H1 (cell line): ENCODE data around the gene WDR74. TPM values are rescaled to one million over a fixed set of nuclear protein-coding genes. Genes with fewer than 3 reads are reported as not detected.

Experiments used
- microRNA-seq, 2 experiments: library from miRNA; unstranded; fragments of <30 nt; microRNA quantifications; one replicate each; pipeline versions ENCODE4 to v1.2.0, GENCODE V29; 2016 to 2020; ENCODE audit warnings: borderline microRNAs expressed in 2 of 2, borderline number of aligned reads in 2 of 2, borderline replicate concordance in 1 of 2
- polyA plus RNA-seq, 7 experiments: library from polyadenylated mRNA; depleted of rRNA in 3 of 7; stranded (reverse) in 5 of 7; unstranded in 2 of 7; fragments of >200 nt in 5 of 7; fragments of 200-250 nt in 2 of 7; gene quantifications; 1 replicate in 5 of 7; 2 replicates in 1 of 7; 4 replicates in 1 of 7; pipeline versions ENCODE4 v1.2.1 to v1.2.3, GENCODE V29; 2011 to 2013; ENCODE audit warnings: missing spikeins in 2 of 7, mixed read lengths in 2 of 7
- small RNA-seq: library from polyadenylated mRNA; stranded (forward); fragments of <200 nt; extraction: miRNeasy Mini kit (QIAGEN cat#:217004); gene quantifications from one replicate; pipeline ENCODE3, GENCODE V24; 2013; ENCODE audit not compliant: insufficient read depth
- total RNA-seq: library from RNA; stranded (reverse); fragmentation: NEBNext Ultra II Directional; extraction: Animal tissue kit (Norgen Biotek cat#: 25700); gene quantifications from 2 replicates; pipeline ENCODE4 v1.2.1, GENCODE V29; 2021

WDR74 gene
- total and polyA plus RNA-seq, 2 of the 8 experiments (the other 6 are each of a cell fraction or from before 2014, with no cell fraction given) = 93.6 to 97.0 TPM

Small RNA genes lying within 50 kb of the gene (microRNA-seq; reads per million reads assigned to microRNA genes)
- 0 reads per million in 2 experiments for gene MIR6514
- gene MIR6748 = 0 reads per million in 2 experiments

Small RNA genes lying within 50 kb of the gene (small RNA-seq; reads per million reads assigned to genes)
- gene MIR6514 (2.4 reads per million, percentile 26 among the genes with 10 or more reads in this experiment), gene RF00099 (not detected), gene RNU6-118P (not detected), gene SNORD22 (not detected), gene SNORD26 (not detected), gene SNORD27 (not detected), gene SNORD28 (not detected), gene SNORD30 (429 reads per million, percentile 99 among the genes with 10 or more reads in this experiment)

Other genes with a start within 250 kb of the WDR74 start
- 24.6 and 31.5 TPM in 2 replicates for gene TUT1, start 248.1 kb downstream of the WDR74 start, total RNA-seq
- 17.8 and 26.2 TPM in 2 replicates for gene TUT1, start 248.1 kb downstream of the WDR74 start, polyA plus RNA-seq (2011; rRNA removed)
- 114 and 117 TPM in 2 replicates for gene MTA2, start 237.7 kb downstream of the WDR74 start, total RNA-seq
- 25.7 and 32.2 TPM in 2 replicates for gene MTA2, start 237.7 kb downstream of the WDR74 start, polyA plus RNA-seq (2011; rRNA removed)
- 29.9 and 31.2 TPM in 2 replicates for gene EML3, start 226.8 kb downstream of the WDR74 start, total RNA-seq
- 19.2 and 30.1 TPM in 2 replicates for gene EML3, start 226.8 kb downstream of the WDR74 start, polyA plus RNA-seq (2011; rRNA removed)
- gene ROM1, start 226.3 kb downstream of the WDR74 start, total RNA-seq = 0.55 and 2.2 TPM in 2 replicates
- 0.86 and 0.91 TPM in 2 replicates for gene ROM1, start 226.3 kb downstream of the WDR74 start, polyA plus RNA-seq (2011; rRNA removed)
- 28.0 and 34.5 TPM in 2 replicates for gene B3GAT3, start 217.6 kb downstream of the WDR74 start, total RNA-seq
- gene B3GAT3, start 217.6 kb downstream of the WDR74 start, polyA plus RNA-seq (2011; rRNA removed) = 39.0 and 57.7 TPM in 2 replicates
- 326 and 330 TPM in 2 replicates for gene GANAB, start 193.0 kb downstream of the WDR74 start, total RNA-seq
- 289 and 297 TPM in 2 replicates for gene GANAB, start 193.0 kb downstream of the WDR74 start, polyA plus RNA-seq (2011; rRNA removed)
- 29.3 and 30.1 TPM in 2 replicates for gene INTS5, start 186.3 kb downstream of the WDR74 start, total RNA-seq
- 23.6 and 30.3 TPM in 2 replicates for gene INTS5, start 186.3 kb downstream of the WDR74 start, polyA plus RNA-seq (2011; rRNA removed)
- 171 and 173 TPM in 2 replicates for gene C11orf98, start 174.4 kb downstream of the WDR74 start, total RNA-seq
- 68.0 and 72.1 TPM in 2 replicates for gene C11orf98, start 174.4 kb downstream of the WDR74 start, polyA plus RNA-seq (2011; rRNA removed)
- 66.1 and 67.8 TPM in 2 replicates for gene CSKMT, start 174.3 kb downstream of the WDR74 start, total RNA-seq
- 12.0 and 26.4 TPM in 2 replicates for gene CSKMT, start 174.3 kb downstream of the WDR74 start, polyA plus RNA-seq (2011; rRNA removed)
- gene UQCC3, start 167.9 kb downstream of the WDR74 start, total RNA-seq = 14.2 and 15.2 TPM in 2 replicates
- 15.7 and 27.9 TPM in 2 replicates for gene UQCC3, start 167.9 kb downstream of the WDR74 start, polyA plus RNA-seq (2011; rRNA removed)
- gene LBHD1, start 167.3 kb downstream of the WDR74 start, total RNA-seq = 3.6 and 5.2 TPM in 2 replicates
- 2.3 and 2.8 TPM in 2 replicates for gene LBHD1, start 167.3 kb downstream of the WDR74 start, polyA plus RNA-seq (2011; rRNA removed)
- 104 and 114 TPM in 2 replicates for gene UBXN1, start 160.5 kb downstream of the WDR74 start, total RNA-seq
- 78.6 and 126 TPM in 2 replicates for gene UBXN1, start 160.5 kb downstream of the WDR74 start, polyA plus RNA-seq (2011; rRNA removed)
- 0.26 TPM in 1 of 2 replicates, not detected in the other for gene LRRN4CL, start 150.1 kb downstream of the WDR74 start, total RNA-seq
- gene LRRN4CL, start 150.1 kb downstream of the WDR74 start, polyA plus RNA-seq (2011; rRNA removed) = 0.03 and 0.05 TPM in 2 replicates
- gene BSCL2, start 132.2 kb downstream of the WDR74 start, total RNA-seq = 59.5 and 73.7 TPM in 2 replicates
- 264 and 286 TPM in 2 replicates for gene BSCL2, start 132.2 kb downstream of the WDR74 start, polyA plus RNA-seq (2011; rRNA removed)
- gene GNG3, start 131.9 kb downstream of the WDR74 start, total RNA-seq = 4.9 and 6.4 TPM in 2 replicates
- gene GNG3, start 131.9 kb downstream of the WDR74 start, polyA plus RNA-seq (2011; rRNA removed) = 10.9 and 12.1 TPM in 2 replicates
- 44.3 and 46.4 TPM in 2 replicates for gene HNRNPUL2, start 112.1 kb downstream of the WDR74 start, total RNA-seq
- gene HNRNPUL2, start 112.1 kb downstream of the WDR74 start, polyA plus RNA-seq (2011; rRNA removed) = 12.7 and 14.9 TPM in 2 replicates
- gene TTC9C, start 111.1 kb downstream of the WDR74 start, total RNA-seq = 34.1 and 34.5 TPM in 2 replicates
- 25.4 and 28.1 TPM in 2 replicates for gene TTC9C, start 111.1 kb downstream of the WDR74 start, polyA plus RNA-seq (2011; rRNA removed)
- 76.5 and 76.9 TPM in 2 replicates for gene ZBTB3, start 85.4 kb downstream of the WDR74 start, total RNA-seq
- 30.2 and 39.5 TPM in 2 replicates for gene ZBTB3, start 85.4 kb downstream of the WDR74 start, polyA plus RNA-seq (2011; rRNA removed)
- 126 and 131 TPM in 2 replicates for gene POLR2G, start 78.0 kb downstream of the WDR74 start, total RNA-seq
- 206 and 329 TPM in 2 replicates for gene POLR2G, start 78.0 kb downstream of the WDR74 start, polyA plus RNA-seq (2011; rRNA removed)
- 29.6 and 31.9 TPM in 2 replicates for gene TAF6L, start 68.2 kb downstream of the WDR74 start, total RNA-seq
- gene TAF6L, start 68.2 kb downstream of the WDR74 start, polyA plus RNA-seq (2011; rRNA removed) = 24.8 and 37.3 TPM in 2 replicates
- gene TMEM179B, start 52.2 kb downstream of the WDR74 start, total RNA-seq = 16.3 and 18.6 TPM in 2 replicates
- gene TMEM179B, start 52.2 kb downstream of the WDR74 start, polyA plus RNA-seq (2011; rRNA removed) = 62.2 and 65.1 TPM in 2 replicates
- gene TMEM223, start 47.6 kb downstream of the WDR74 start, total RNA-seq = 22.9 and 23.5 TPM in 2 replicates
- 59.7 and 64.1 TPM in 2 replicates for gene TMEM223, start 47.6 kb downstream of the WDR74 start, polyA plus RNA-seq (2011; rRNA removed)
- 44.8 and 49.8 TPM in 2 replicates for gene NXF1, start 34.1 kb downstream of the WDR74 start, total RNA-seq
- gene NXF1, start 34.1 kb downstream of the WDR74 start, polyA plus RNA-seq (2011; rRNA removed) = 48.1 and 63.6 TPM in 2 replicates
- gene STX5, start 7.5 kb downstream of the WDR74 start, total RNA-seq = 24.2 and 25.3 TPM in 2 replicates
- gene STX5, start 7.5 kb downstream of the WDR74 start, polyA plus RNA-seq (2011; rRNA removed) = 23.4 and 28.5 TPM in 2 replicates
- 1.2 TPM in 1 of 2 replicates, not detected in the other for gene TEX54, start 6.7 kb downstream of the WDR74 start, total RNA-seq
- not detected in 2 replicates for gene TEX54, start 6.7 kb downstream of the WDR74 start, polyA plus RNA-seq (2011; rRNA removed)
- 393 and 410 TPM in 2 replicates for gene SLC3A2, start 41.3 kb upstream of the WDR74 start, total RNA-seq
- 435 and 574 TPM in 2 replicates for gene SLC3A2, start 41.3 kb upstream of the WDR74 start, polyA plus RNA-seq (2011; rRNA removed)
- gene CHRM1, start 81.8 kb upstream of the WDR74 start, total RNA-seq = not detected in 2 replicates
- gene CHRM1, start 81.8 kb upstream of the WDR74 start, polyA plus RNA-seq (2011; rRNA removed) = 0.05 and 0.08 TPM in 2 replicates
- not detected in 2 replicates for gene SLC22A6, start 145.4 kb upstream of the WDR74 start, total RNA-seq
- not detected in 2 replicates for gene SLC22A6, start 145.4 kb upstream of the WDR74 start, polyA plus RNA-seq (2011; rRNA removed)
- not detected in 2 replicates for gene SLC22A8, start 176.3 kb upstream of the WDR74 start, total RNA-seq
- gene SLC22A8, start 176.3 kb upstream of the WDR74 start, polyA plus RNA-seq (2011; rRNA removed) = not detected in 2 replicates